Activated T-cell treated with anti-CD3 and anti-CD28 coated beads, Interleukin-2, amount 50 U/mL, for 48 hours (primary cell): Measurements from ENCODE around the gene PTPRF.

Experiments used
- DNase-seq, 2 experiments: peaks; one replicate each; pipeline ENCODE4 v3.0.0-alpha.2; 2020

Gene PTPRF

DNA sequence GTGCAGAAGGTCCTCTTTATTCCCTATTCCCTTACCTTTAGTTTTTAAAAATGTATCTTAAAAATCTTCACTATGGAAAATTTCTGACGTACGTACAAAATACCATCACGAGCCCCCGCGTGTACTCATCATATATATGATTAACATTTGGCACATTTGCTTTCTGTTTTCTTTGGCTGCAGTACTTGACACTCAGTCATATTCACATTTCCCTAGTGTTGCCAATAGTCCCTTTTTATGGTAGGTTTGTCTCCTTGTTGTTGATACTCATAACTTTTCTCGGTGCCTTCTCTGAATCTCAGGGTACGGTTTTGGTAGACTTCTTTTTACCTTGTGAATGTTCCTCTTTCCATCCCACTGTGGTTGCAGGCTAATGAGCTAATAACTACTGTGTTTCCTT is 142.6 kb downstream of the PTPRF start:
- DNase-seq, result no peak
